ENCODE data around the gene SCAF4.

The SCAF4 gene

GRCh38 chr21:31629972-31630711, 101.8 kb downstream of the SCAF4 start:
- peak; percentile 93 for DNase-seq

- no peak for DNase-seq
Observed at GRCh38 chr21:31624961-31625491, 106.9 kb downstream of the SCAF4 start.

GRCh38 chr21:31624181-31624580, 107.7 kb downstream of the SCAF4 start:
- no peak for DNase-seq

- no peak for DNase-seq
Observed at GRCh38 chr21:31623664-31624063, 108.3 kb downstream of the SCAF4 start.

- no peak for DNase-seq
Observed at GRCh38 chr21:31622397-31622796, 109.5 kb downstream of the SCAF4 start.

All from EL (cell line).